ENCODE results near the gene ELF4. TPM values are rescaled to one million over a fixed set of nuclear protein-coding genes. Genes with fewer than 3 reads are reported as not detected.

Gene ELF4
- total and polyA plus RNA-seq, 9 of the 15 experiments (the other 6 are each of a cell fraction or from before 2014, with no cell fraction given): 5.9 to 55.8 (median 25.2) TPM

DNA sequence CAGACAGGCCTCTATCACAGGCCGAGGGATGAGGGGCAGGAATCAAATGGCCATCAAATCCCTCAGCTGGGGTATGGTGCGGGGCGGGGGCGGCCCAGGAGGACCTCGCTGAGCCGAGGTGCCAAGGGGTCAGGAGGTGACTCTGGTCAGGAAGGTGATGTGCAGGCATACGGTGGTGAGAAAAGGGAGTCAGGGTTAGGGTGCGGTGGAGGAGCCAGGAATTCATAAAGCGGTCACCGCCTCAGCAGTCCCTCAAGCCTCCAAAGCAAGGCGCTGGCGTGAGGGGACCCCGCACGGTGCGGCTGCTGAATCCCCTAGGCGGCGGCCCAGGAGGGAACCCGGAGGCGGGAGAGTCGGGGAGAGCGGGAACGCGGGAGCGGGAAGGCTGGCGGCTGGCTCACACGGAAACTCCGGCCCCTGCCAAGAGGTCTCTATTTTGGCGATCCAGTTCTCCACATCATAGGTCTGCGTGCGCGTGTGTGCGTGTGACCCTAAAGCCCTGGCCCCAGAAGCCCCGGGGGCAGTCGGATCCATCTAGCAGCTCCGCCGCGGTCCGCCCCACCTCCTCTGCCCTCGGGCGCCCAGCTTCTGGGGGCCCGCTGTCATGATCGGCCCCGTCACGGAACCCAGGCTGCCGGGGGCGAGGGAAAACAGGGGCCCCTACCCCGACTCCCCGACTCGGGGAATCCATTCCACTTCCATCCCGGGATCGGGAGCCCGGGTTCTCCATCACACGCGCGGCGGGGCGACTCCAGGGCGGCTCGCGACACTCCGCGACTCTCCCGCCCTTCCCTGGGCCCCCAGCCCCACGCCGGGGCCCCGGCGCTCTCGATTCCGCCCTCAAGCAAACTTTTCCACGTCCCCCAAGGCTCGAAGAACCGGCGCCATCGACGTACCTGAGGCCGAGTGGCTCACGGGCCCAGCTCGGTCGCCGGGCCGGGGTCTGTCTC lies 593 bp downstream of the ELF4 start (continued):
- TF ChIP-seq ZNF778 (CRISPR knock-in tag; IDR thresholded peaks at IDR 0.05) (no peak), TBP (optimal IDR thresholded peaks at IDR 0.05; ENCODE audit: low read depth, low read length) (no peak), RFX7 (CRISPR knock-in tag; IDR thresholded peaks at IDR 0.05) (no peak), ZNF165 (CRISPR knock-in tag; IDR thresholded peaks at IDR 0.05; ENCODE audit: borderline replicate concordance) (no peak), ZNF75A (CRISPR knock-in tag; IDR thresholded peaks at IDR 0.05) (no peak), ZNF140 (CRISPR knock-in tag; IDR thresholded peaks at IDR 0.05) (no peak), SAP30 (IDR thresholded peaks at IDR 0.05; ENCODE audit: borderline replicate concordance, insufficient read depth, low read depth, low read length, poor library complexity, severe bottlenecking) (no peak), RBM15 (IDR thresholded peaks at IDR 0.05; ENCODE audit: insufficient read depth, low read length) (no peak), RBBP5 (IDR thresholded peaks at IDR 0.05; ENCODE audit: borderline replicate concordance, insufficient read depth, low read length, poor library complexity, severe bottlenecking) (peak; percentile 57), ZNF586 (CRISPR knock-in tag; conservative IDR thresholded peaks at IDR 0.05) (no peak), ZNF212 (CRISPR knock-in tag; IDR thresholded peaks at IDR 0.05) (no peak), HMG20B (CRISPR knock-in tag; IDR thresholded peaks at IDR 0.05) (no peak), HDGF (IDR thresholded peaks at IDR 0.05) (no peak), NR2F6 (CRISPR knock-in tag; IDR thresholded peaks at IDR 0.05) (no peak)
- TF ChIP-seq, protein P1, sequence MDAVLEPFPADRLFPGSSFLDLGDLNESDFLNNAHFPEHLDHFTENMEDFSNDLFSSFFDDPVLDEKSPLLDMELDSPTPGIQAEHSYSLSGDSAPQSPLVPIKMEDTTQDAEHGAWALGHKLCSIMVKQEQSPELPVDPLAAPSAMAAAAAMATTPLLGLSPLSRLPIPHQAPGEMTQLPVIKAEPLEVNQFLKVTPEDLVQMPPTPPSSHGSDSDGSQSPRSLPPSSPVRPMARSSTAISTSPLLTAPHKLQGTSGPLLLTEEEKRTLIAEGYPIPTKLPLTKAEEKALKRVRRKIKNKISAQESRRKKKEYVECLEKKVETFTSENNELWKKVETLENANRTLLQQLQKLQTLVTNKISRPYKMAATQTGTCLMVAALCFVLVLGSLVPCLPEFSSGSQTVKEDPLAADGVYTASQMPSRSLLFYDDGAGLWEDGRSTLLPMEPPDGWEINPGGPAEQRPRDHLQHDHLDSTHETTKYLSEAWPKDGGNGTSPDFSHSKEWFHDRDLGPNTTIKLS (IDR thresholded peaks at IDR 0.05; ENCODE audit: borderline replicate concordance, low read depth): no peak
- TF ChIP-seq, protein P2, sequence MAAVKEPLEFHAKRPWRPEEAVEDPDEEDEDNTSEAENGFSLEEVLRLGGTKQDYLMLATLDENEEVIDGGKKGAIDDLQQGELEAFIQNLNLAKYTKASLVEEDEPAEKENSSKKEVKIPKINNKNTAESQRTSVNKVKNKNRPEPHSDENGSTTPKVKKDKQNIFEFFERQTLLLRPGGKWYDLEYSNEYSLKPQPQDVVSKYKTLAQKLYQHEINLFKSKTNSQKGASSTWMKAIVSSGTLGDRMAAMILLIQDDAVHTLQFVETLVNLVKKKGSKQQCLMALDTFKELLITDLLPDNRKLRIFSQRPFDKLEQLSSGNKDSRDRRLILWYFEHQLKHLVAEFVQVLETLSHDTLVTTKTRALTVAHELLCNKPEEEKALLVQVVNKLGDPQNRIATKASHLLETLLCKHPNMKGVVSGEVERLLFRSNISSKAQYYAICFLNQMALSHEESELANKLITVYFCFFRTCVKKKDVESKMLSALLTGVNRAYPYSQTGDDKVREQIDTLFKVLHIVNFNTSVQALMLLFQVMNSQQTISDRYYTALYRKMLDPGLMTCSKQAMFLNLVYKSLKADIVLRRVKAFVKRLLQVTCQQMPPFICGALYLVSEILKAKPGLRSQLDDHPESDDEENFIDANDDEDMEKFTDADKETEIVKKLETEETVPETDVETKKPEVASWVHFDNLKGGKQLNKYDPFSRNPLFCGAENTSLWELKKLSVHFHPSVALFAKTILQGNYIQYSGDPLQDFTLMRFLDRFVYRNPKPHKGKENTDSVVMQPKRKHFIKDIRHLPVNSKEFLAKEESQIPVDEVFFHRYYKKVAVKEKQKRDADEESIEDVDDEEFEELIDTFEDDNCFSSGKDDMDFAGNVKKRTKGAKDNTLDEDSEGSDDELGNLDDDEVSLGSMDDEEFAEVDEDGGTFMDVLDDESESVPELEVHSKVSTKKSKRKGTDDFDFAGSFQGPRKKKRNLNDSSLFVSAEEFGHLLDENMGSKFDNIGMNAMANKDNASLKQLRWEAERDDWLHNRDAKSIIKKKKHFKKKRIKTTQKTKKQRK (IDR thresholded peaks at IDR 0.05; ENCODE audit: borderline replicate concordance, low read depth, low read length): no peak
- TF ChIP-seq, protein P3, sequence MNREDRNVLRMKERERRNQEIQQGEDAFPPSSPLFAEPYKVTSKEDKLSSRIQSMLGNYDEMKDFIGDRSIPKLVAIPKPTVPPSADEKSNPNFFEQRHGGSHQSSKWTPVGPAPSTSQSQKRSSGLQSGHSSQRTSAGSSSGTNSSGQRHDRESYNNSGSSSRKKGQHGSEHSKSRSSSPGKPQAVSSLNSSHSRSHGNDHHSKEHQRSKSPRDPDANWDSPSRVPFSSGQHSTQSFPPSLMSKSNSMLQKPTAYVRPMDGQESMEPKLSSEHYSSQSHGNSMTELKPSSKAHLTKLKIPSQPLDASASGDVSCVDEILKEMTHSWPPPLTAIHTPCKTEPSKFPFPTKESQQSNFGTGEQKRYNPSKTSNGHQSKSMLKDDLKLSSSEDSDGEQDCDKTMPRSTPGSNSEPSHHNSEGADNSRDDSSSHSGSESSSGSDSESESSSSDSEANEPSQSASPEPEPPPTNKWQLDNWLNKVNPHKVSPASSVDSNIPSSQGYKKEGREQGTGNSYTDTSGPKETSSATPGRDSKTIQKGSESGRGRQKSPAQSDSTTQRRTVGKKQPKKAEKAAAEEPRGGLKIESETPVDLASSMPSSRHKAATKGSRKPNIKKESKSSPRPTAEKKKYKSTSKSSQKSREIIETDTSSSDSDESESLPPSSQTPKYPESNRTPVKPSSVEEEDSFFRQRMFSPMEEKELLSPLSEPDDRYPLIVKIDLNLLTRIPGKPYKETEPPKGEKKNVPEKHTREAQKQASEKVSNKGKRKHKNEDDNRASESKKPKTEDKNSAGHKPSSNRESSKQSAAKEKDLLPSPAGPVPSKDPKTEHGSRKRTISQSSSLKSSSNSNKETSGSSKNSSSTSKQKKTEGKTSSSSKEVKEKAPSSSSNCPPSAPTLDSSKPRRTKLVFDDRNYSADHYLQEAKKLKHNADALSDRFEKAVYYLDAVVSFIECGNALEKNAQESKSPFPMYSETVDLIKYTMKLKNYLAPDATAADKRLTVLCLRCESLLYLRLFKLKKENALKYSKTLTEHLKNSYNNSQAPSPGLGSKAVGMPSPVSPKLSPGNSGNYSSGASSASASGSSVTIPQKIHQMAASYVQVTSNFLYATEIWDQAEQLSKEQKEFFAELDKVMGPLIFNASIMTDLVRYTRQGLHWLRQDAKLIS (CRISPR knock-in tag; IDR thresholded peaks at IDR 0.05): no peak; the same call in 1 of the 2 replicates

Measured in K562 (cell line).